SU-DHL-6 (cell line): Measurements from ENCODE around the gene APOBEC2.

Experiments used
- EZH2phosphoT487 ChIP-seq: fragments of 200-600 bp; sonication (generic), shearing (Covaris generic); conservative IDR thresholded peaks from 2 replicates; pipeline ENCODE4 v1.6.1; 2018; ENCODE audit warnings: mild to moderate bottlenecking, antibody characterized with exemption, low read length, moderate library complexity, mixed read lengths
- TF ChIP-seq, protein P1 (sequence below): fragments of 200-600 bp; sonication (generic); IDR thresholded peaks from one replicate; pipeline ENCODE4 v1.5.1; 2017; ENCODE audit warnings: antibody characterized with exemption, mild to moderate bottlenecking, low read length, moderate library complexity; ENCODE audit not compliant: insufficient read depth, poor library complexity, severe bottlenecking

GRCh38 chr6:41037107-41037900 is 15.7 kb upstream of the APOBEC2 start:
- TF ChIP-seq, protein P1, sequence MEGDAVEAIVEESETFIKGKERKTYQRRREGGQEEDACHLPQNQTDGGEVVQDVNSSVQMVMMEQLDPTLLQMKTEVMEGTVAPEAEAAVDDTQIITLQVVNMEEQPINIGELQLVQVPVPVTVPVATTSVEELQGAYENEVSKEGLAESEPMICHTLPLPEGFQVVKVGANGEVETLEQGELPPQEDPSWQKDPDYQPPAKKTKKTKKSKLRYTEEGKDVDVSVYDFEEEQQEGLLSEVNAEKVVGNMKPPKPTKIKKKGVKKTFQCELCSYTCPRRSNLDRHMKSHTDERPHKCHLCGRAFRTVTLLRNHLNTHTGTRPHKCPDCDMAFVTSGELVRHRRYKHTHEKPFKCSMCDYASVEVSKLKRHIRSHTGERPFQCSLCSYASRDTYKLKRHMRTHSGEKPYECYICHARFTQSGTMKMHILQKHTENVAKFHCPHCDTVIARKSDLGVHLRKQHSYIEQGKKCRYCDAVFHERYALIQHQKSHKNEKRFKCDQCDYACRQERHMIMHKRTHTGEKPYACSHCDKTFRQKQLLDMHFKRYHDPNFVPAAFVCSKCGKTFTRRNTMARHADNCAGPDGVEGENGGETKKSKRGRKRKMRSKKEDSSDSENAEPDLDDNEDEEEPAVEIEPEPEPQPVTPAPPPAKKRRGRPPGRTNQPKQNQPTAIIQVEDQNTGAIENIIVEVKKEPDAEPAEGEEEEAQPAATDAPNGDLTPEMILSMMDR, result no peak
- no peak for TF ChIP-seq EZH2phosphoT487
